Ecto neural progenitor cell (in vitro differentiated cells): ENCODE results near the gene HOXC6.

Source experiments
- DNase-seq: peaks from one replicate; pipeline ENCODE4 v3.0.0-alpha.2; 2018; ENCODE audit warnings: low spot score

Gene HOXC6

GRCh38 chr12:53990311-53991076 lies 37.7 kb upstream of the HOXC6 start:
- DNase-seq = no peak

GRCh38 chr12:53991077-53991460 lies 37.2 kb upstream of the HOXC6 start:
- DNase-seq = no peak

DNA sequence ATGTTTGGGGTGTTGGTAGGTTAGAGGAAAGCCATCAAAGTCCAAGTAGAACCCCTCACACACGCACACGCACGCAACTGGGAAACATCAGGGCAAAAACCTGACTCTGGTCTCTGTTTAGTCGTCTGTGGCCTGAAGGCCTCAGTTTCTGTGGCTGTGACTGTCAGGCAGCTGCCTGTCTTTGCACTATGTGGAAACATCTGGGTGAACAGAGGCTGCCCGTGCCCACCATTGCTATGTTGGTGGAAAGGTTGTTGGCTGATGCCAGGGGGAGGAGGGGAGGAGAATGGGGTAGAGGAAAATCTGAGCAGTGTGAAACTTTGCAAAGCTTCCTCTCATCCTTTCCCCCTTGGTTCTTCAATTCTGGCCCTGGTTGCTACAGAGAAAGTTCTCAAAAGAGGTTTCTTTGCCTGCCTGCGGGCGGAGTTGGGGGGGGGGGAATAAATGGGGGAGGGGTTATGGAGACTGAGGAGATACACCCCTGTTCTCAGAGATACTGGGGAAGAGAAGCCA lies 35.8 kb upstream of the HOXC6 start:
- no peak for DNase-seq

DNA sequence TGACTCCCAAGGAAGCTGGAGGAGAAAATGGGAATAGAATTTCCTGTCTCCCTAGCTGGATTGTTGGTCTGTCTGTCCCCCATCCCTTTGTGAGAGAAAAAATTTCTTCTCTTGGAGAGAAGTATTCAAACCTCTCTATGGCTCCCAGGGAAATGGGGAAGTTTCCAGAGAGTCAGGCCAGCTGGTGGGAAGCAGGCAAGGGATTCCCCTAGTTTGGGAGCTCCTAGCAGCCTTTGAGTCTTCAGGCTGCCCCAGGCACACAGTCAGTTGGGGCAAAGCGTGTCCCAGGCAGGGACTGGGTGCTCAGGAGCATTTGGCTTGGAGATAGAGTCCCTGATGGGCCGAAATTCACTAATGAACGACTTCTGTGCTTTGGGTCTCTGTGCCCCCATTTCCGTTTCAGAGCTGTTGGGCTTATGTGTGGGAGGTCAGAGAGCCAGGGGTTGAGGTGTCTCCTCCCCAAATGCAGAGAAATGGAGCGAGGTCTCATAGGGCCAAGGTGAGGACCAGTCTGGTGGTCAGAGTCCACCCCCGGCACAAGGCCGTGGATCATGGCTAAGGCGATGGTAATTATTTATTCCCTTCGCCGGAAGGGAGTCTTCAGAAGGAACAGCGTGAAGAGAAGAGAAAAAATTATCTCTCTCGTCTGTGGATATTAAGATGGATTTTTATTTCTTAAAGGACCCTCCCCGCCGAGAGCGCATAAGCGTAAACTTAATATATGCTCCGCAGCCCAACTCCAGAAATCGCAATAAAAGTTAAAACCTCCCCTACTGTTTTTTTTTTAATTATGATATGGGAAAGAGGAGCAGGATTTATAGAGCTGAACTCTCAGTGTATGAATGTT lies 34.9 kb upstream of the HOXC6 start:
- no peak for DNase-seq

GRCh38 chr12:53994009-53994263 lies 34.3 kb upstream of the HOXC6 start:
- DNase-seq = no peak

- no peak for DNase-seq
Measured at GRCh38 chr12:53994264-53995001, 33.8 kb upstream of the HOXC6 start.

- DNase-seq = no peak
Measured at GRCh38 chr12:53995002-53995377, 33.2 kb upstream of the HOXC6 start.

GRCh38 chr12:53995378-53996239 lies 32.6 kb upstream of the HOXC6 start:
- DNase-seq = no peak

DNA sequence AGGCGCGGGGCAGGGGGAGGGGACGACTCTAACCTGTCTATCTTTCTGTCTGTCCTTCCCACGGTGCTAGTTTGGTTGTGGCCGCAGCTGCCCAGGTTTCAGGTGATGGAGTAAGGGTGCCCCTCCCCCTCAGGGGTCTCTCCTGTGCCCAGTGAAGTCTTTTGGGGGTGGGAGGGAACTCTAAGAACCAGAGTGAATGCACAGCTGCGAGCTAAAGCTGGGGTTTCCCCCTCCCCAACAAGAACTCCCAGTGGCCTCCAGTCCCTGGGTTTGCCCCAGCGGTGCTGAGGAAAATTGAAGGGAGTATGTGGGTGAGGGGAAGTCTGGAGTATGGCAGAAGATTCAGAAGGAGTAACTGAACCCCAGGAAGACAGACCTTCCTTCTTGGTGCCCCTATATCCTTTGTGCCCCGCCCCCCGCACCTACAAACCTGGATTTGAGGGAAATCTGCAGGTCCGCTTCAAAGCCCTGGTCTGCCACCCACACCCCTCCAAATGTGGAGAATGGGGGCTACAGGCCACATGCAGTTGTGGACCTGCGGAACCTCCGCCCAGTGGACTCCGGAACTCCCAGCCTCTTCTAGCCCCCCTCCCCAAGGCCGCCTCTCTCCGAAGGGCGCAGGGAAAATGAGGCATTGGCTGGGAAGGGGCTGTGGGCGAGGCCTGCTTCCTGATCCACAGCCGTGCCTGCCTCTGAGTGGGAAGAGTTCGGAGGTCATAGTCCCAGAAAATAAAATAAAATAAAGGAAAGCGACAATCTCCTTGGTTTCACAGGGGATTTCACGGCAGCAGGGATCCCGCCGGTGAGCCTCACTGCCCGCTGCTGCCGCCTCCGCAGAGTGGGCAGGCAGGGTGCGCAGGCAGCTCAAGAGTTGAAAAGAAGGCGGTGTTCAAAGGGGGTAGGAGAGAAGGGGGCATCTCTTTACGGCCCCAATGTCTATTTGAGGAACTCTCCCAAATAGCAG lies 31.7 kb upstream of the HOXC6 start:
- DNase-seq = no peak

DNA sequence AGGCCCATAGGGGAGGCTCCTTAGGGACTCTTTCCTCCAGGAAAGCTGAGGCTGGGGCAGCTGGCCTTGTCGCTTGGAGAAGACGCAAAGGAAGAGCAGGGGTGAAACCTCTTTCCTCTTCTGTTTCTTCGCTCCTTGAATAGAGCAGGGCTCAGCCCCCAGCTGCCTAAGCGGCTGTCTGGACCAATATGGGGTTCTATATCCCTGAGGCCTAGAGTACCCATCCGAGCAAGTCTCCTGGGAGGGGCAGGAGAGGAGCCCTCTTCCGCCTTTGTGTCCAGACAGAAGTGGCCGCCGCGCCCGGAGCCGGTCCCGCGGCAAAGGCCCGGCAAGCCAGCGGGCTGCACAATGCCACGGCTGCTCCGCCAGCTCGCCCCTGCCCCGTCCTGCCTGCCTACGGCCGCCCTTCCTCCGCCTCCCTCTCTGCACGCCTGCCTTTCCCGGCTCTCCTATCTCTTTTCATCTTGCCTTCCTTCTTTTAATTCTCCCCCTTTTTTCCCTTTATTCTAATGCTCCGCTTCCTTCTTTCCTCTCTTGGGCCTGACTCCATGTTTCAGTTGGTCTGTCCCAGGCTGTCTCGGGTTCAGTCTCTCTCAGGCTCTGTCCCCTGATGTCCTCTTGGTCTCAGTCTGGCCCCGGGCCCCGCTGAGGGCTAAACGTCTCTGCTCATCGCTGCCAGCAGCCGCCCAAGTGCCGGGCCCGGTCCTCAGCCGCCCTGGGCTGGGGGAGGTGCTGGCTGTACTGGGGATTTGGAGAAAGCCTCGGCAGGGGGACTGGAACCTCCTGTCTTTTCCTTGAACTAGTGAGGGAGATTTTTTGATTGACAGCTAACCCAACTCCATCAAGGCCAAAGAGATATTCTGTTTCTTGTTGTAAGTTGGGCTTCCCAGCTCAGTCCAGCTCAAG lies 30.8 kb upstream of the HOXC6 start:
- DNase-seq = no peak

GRCh38 chr12:53998110-53998899 lies 29.9 kb upstream of the HOXC6 start:
- DNase-seq = no peak

DNA sequence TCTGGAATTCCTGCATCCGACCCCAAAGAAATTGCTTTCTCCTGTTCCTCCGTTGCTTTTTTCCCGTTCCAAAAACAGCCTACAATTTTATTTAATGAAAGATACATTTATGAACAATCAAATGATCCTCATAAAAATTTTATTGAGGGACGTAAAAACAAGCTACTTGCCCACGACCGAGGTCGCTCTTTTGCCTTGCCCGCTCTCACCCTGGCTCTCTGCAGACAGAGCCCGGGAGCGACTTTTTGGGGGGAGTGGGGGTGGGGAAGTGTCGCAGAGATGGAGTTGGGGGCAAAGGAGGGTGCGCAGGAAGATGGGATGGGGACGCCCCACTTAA lies 29.4 kb upstream of the HOXC6 start:
- no peak for DNase-seq

- no peak for DNase-seq
Measured at GRCh38 chr12:53999559-54000115, 28.6 kb upstream of the HOXC6 start.

DNA sequence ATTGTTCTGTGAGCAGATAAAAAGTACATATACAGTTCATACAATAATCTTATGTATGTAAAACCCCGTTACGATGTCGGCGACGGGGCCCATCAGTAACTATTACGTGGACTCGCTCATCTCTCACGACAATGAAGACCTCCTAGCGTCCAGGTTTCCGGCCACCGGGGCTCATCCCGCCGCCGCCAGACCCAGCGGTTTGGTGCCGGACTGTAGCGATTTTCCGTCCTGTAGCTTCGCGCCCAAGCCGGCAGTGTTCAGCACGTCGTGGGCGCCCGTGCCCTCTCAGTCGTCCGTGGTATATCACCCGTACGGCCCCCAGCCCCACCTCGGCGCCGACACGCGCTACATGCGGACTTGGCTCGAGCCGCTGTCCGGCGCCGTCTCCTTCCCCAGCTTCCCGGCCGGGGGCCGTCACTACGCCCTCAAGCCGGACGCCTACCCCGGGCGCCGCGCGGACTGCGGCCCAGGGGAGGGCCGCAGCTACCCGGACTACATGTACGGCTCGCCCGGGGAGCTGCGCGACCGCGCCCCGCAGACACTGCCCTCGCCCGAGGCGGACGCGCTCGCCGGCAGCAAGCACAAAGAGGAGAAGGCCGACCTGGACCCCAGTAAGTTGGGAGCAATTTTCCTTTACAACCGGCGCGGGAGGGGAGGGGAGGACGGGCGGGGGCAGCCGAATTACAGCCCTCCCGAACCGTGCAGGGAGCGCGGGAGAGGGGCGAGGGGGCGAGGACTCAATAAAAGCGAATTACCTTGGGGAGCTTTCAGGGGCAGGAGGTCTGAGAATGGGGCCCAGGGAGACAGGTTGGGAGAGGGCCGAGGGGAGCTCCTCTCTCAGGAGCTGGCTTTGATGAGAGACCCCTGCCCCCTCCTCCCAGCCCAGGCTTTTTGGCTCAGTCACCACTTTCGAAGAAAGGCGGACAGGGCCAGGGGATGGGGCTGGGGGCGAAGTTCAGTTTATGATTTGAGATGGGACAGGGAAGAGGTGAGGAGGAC lies 27.8 kb upstream of the HOXC6 start, which contains the start of gene HOXC9:
TSS of gene HOXC9 (plus strand) at position 46 of the 999 bp plus-strand sequence. CDS start at position 74, 28 bp downstream.
- DNase-seq = no peak

DNA sequence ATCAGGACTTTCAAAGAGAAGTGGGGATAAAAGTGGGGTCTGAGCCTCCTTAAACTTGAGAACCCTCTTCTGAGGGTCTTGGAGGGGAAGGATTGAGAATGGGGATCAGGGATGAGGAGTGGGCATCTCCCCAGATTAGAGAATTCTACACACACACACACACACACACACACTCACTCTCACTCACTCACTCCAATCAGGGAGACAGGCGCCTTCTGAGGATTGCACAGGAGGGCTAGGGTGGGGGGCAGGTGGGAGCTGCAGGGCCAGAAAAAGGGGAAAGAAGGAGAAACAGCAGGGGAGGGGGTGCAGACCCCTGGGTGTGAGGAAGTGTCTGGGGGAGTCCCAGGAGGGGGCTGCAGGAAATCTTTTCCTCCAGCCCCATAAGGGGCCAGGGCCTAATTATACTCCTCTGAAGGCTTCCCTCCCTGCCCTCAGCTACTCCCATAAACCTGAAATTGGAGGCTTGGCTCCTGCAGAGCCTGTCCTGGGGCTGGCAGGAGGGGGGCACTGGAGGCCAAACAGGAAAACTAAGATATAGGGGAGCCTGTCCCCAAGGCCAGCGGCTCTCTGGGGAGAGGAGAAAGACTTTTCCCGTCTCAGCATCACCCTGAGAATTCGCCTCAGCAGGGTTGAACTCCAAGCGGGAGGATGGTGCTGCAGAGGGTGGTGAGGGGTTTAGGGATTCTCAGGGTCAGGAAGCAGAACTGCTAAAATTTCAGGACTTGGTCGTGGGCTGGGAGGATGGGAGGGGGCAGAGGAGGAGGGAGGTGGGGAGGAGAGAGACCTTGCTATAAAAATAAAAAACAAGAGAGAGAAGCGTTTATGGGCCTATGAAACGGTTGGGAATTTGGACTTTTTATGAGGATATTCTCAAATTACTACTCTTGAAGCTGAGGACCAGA lies 26.7 kb upstream of the HOXC6 start:
- DNase-seq = no peak

DNA sequence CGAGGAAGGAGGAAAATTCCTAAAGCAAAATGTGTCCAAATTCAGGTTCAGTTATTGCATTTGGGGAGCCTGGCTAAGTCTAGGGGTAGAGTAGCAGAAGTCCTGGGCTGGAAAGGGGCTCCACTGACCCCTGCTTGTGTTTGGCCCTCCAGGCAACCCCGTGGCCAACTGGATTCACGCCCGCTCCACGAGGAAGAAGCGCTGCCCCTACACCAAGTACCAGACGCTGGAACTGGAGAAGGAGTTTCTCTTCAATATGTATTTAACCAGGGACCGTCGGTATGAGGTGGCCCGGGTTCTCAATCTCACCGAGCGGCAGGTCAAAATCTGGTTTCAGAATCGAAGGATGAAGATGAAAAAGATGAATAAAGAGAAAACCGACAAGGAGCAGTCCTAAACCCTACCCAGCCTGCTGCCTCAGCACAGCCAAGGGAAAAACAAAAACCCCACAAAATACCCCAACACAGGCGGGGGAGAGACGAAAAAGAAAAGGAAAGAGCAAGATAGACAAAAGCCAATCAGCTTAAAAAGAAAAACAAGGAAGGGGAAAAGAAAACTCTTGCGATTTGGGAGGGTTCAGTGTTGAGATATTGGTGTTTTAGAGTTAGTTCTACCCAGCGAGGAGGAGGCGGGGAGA lies 25.8 kb upstream of the HOXC6 start:
- no peak for DNase-seq
